KOPT-K1 (cell line): ENCODE measurements around the gene IL25.

Source experiments
- H3K27ac ChIP-seq: fragments of 200-600 bp; sonication (generic); 2 replicates; pipeline ENCODE4 v1.5.1; 2016; ENCODE audit warnings: antibody characterized with exemption, mild to moderate bottlenecking, low read depth, low read length; ENCODE audit not compliant: poor library complexity, severe bottlenecking
- H3K36me3 ChIP-seq: fragments of 200-600 bp; sonication (generic); 2 replicates; pipeline ENCODE4 v1.5.1; 2017; ENCODE audit warnings: antibody characterized with exemption, mild to moderate bottlenecking, low read length, moderate library complexity; ENCODE audit not compliant: insufficient read depth
- H3K9me3 ChIP-seq: fragments of 200-600 bp; sonication (generic); 2 replicates; pipeline ENCODE4 v1.5.1; 2017; ENCODE audit warnings: antibody characterized with exemption, low read length, mild to moderate bottlenecking; ENCODE audit not compliant: insufficient read depth, poor library complexity, severe bottlenecking

IL25 gene

GRCh38 chr14:23348297-23348655, 24.3 kb upstream of the IL25 start:
- no peaks in the 10 kb centered on the region for H3K36me3 ChIP-seq
- peaks cover 5% of the 10 kb centered on the region for H3K9me3 ChIP-seq
- no peak overlapping the region for H3K27ac ChIP-seq

- H3K9me3 ChIP-seq = peaks cover 5% of the 10 kb centered on the region
- no peak overlapping the region for H3K27ac ChIP-seq
- no peaks in the 10 kb centered on the region for H3K36me3 ChIP-seq
Measured at GRCh38 chr14:23349156-23349845, 23.3 kb upstream of the IL25 start.

GRCh38 chr14:23351681-23352505, 20.7 kb upstream of the IL25 start:
- H3K27ac ChIP-seq = no peak overlapping the region
- H3K9me3 ChIP-seq = peaks cover 5% of the 10 kb centered on the region
- no peaks in the 10 kb centered on the region for H3K36me3 ChIP-seq

- Histone ChIP-seq H3K36me3 (no peaks in the 10 kb centered on the region), H3K27ac (no peak within 1 kb of the TSS), H3K9me3 (peaks cover 5% of the 10 kb centered on the region)
Measured at GRCh38 chr14:23352506-23353432, 19.8 kb upstream of the IL25 start, which contains the start of gene SLC22A17. TSS of gene SLC22A17 (minus strand) at chr14:23352887.

GRCh38 chr14:23353433-23353780, 19.2 kb upstream of the IL25 start:
- Histone ChIP-seq H3K36me3 (no peaks in the 10 kb centered on the region), H3K9me3 (peaks cover 5% of the 10 kb centered on the region), H3K27ac (no peak overlapping the region)

- Histone ChIP-seq H3K36me3 (no peaks in the 10 kb centered on the region), H3K9me3 (peaks cover 5% of the 10 kb centered on the region), H3K27ac (no peak overlapping the region)
Measured at GRCh38 chr14:23354990-23355389, 17.6 kb upstream of the IL25 start.

GRCh38 chr14:23355871-23356435, 16.7 kb upstream of the IL25 start:
- H3K27ac ChIP-seq = no peak overlapping the region
- no peaks in the 10 kb centered on the region for H3K36me3 ChIP-seq
- H3K9me3 ChIP-seq = peaks cover 5% of the 10 kb centered on the region

GRCh38 chr14:23356662-23357061, 15.9 kb upstream of the IL25 start:
- Histone ChIP-seq H3K9me3 (peaks cover under 1% of the 10 kb centered on the region), H3K27ac (no peak overlapping the region), H3K36me3 (no peaks in the 10 kb centered on the region)

GRCh38 chr14:23357261-23357660, 15.3 kb upstream of the IL25 start:
- H3K36me3 ChIP-seq = no peaks in the 10 kb centered on the region
- no peaks in the 10 kb centered on the region for H3K9me3 ChIP-seq

GRCh38 chr14:23358042-23358441, 14.6 kb upstream of the IL25 start:
- no peak overlapping the region for H3K27ac ChIP-seq
- H3K9me3 ChIP-seq = no peaks in the 10 kb centered on the region
- H3K36me3 ChIP-seq = no peaks in the 10 kb centered on the region

More at GRCh38 chr14:23357261-23357660, 15.3 kb upstream of the IL25 start:
- H3K27ac ChIP-seq = no peak overlapping the region

- Histone ChIP-seq H3K27ac (no peak overlapping the region), H3K36me3 (no peaks in the 10 kb centered on the region)
Measured at GRCh38 chr14:23358553-23359166, 13.9 kb upstream of the IL25 start.

GRCh38 chr14:23359167-23359626, 13.4 kb upstream of the IL25 start:
- Histone ChIP-seq H3K36me3 (no peaks in the 10 kb centered on the region), H3K27ac (no peak overlapping the region), H3K9me3 (no peaks in the 10 kb centered on the region)

More at GRCh38 chr14:23358553-23359166, 13.9 kb upstream of the IL25 start:
- no peaks in the 10 kb centered on the region for H3K9me3 ChIP-seq

- Histone ChIP-seq H3K36me3 (no peaks in the 10 kb centered on the region), H3K27ac (no peak overlapping the region), H3K9me3 (no peaks in the 10 kb centered on the region)
Measured at GRCh38 chr14:23359722-23360447, 12.7 kb upstream of the IL25 start.

GRCh38 chr14:23360496-23360895, 12.1 kb upstream of the IL25 start:
- Histone ChIP-seq H3K9me3 (no peaks in the 10 kb centered on the region), H3K27ac (no peak overlapping the region), H3K36me3 (no peaks in the 10 kb centered on the region)
